HFFc6 (cell line): ENCODE data around the gene ECE1. TPM values are rescaled to one million over a fixed set of nuclear protein-coding genes. Genes with fewer than 3 reads are reported as not detected.

Source experiments
- DNase-seq: peaks from one replicate; pipeline ENCODE4 v3.0.0-alpha.2; 2018
- H3K27ac Mint-ChIP-seq: 2 replicates; pipeline ENCODE4 v1.8.0; 2020; ENCODE audit warnings: mild to moderate bottlenecking, mixed read lengths
- H3K27me3 Mint-ChIP-seq: 2 replicates; pipeline ENCODE4 v1.8.0; 2021; ENCODE audit warnings: mild to moderate bottlenecking, moderate library complexity, mixed read lengths; ENCODE audit not compliant: insufficient read depth
- H3K36me3 Mint-ChIP-seq: 2 replicates; pipeline ENCODE4 v1.8.0; 2021; ENCODE audit warnings: low read depth, mixed read lengths
- H3K4me1 Mint-ChIP-seq: 2 replicates; pipeline ENCODE4 v1.8.0; 2020; ENCODE audit warnings: low read depth, mixed read lengths
- H3K4me3 Mint-ChIP-seq: 2 replicates; pipeline ENCODE4 v1.8.0; 2020; ENCODE audit warnings: mild to moderate bottlenecking, moderate library complexity, mixed read lengths
- H3K9me3 Mint-ChIP-seq: 2 replicates; pipeline ENCODE4 v1.8.0; 2020; ENCODE audit warnings: mild to moderate bottlenecking, mixed read lengths
- total RNA-seq, 6 experiments: library from RNA; stranded (reverse); fragmentation: NEBNext Ultra II Directional; extraction: Animal tissue kit (Norgen Biotek cat#: 25700); gene quantifications; 2 replicates in 1 of 6; 3 replicates in 5 of 6; pipeline ENCODE4 v1.2.3, GENCODE V29; 2021
- TF ChIP-seq, protein P1 (sequence below): fragments of 200-600 bp; sonication (generic); IDR thresholded peaks from 2 replicates; pipeline ENCODE4 v1.5.0; 2021; ENCODE audit warnings: antibody characterized with exemption, mild to moderate bottlenecking

Gene ECE1
- total RNA-seq, 6 experiments from 2014 or later, result 116 to 134 (median 124) TPM

DNA sequence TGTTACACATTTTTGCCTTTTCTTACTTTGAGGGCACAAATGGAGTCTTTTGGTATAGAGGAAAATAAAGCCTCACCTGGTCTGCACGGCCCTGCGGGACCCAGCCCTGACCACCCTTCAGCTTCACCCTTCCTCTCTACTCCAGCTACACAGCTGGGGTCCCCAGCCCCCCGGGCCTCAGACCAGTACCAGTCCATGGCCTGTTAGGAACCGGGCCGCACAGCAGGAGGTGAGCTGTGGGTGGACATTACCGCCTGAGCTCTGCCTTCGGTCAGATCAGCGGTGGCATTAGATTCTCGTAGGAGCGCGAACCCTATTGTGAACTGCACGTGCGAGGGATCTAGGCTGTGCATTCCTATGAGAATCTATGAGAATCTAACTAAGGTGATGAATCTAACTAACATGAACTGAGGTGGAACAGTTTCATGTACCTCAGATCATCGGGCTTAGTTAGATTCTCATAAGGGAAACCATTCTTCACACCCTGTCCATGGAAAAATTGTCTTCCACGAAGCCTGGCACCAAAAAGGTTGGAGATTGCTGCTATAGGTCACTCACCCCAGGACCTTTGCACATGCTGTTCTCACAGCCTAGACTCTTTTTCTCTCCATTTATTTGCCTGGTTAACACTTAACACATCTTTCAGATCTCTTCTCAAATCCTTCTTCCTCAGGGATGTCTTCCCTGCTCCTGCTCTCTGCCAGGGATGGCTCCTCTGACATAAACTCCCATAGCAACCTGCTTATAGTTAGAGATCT lies 37.5 kb upstream of the ECE1 start:
- Mint-ChIP-seq H3K36me3 (peaks cover 5% of the 10 kb centered on the region), H3K27me3 (no peaks in the 10 kb centered on the region; the same call in 1 of the 2 replicates), H3K27ac (no peak overlapping the region), H3K4me1 (peaks cover 57% of the 10 kb centered on the region), H3K4me3 (no peak overlapping the region), H3K9me3 (no peaks in the 10 kb centered on the region)
- TF ChIP-seq, protein P1, sequence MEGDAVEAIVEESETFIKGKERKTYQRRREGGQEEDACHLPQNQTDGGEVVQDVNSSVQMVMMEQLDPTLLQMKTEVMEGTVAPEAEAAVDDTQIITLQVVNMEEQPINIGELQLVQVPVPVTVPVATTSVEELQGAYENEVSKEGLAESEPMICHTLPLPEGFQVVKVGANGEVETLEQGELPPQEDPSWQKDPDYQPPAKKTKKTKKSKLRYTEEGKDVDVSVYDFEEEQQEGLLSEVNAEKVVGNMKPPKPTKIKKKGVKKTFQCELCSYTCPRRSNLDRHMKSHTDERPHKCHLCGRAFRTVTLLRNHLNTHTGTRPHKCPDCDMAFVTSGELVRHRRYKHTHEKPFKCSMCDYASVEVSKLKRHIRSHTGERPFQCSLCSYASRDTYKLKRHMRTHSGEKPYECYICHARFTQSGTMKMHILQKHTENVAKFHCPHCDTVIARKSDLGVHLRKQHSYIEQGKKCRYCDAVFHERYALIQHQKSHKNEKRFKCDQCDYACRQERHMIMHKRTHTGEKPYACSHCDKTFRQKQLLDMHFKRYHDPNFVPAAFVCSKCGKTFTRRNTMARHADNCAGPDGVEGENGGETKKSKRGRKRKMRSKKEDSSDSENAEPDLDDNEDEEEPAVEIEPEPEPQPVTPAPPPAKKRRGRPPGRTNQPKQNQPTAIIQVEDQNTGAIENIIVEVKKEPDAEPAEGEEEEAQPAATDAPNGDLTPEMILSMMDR, result no peak
- no peak for DNase-seq

DNA sequence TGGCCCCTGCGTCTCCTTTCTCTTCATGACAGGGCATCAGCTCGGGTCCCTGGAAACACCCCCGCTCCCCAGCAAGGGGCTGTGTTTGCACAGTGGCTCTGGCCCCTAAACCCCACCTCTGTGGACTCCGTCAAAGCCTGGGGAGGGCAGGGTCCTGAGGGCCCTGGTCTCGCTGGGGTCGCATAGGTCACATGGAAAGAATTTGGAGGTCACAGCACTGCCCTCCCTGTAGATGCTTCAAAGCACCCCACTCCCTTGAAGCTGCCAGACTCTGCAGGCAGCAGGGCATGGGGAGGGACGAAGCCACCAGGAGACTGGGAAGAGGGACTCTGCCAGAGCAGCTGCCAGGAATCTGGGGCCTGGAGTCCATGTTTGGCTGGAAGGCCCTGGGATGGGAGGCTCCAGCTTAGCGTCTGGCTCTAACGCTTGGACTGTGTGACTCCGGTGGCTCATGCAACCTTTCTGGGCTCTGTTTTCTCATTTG lies 36.6 kb upstream of the ECE1 start:
- no peak for DNase-seq
- Mint-ChIP-seq H3K9me3 (no peaks in the 10 kb centered on the region), H3K4me3 (no peak overlapping the region), H3K27ac (no peak overlapping the region), H3K27me3 (no peaks in the 10 kb centered on the region; the same call in 1 of the 2 replicates), H3K4me1 (peaks cover 61% of the 10 kb centered on the region), H3K36me3 (peaks cover 5% of the 10 kb centered on the region)
- TF ChIP-seq, protein P1, result no peak

DNA sequence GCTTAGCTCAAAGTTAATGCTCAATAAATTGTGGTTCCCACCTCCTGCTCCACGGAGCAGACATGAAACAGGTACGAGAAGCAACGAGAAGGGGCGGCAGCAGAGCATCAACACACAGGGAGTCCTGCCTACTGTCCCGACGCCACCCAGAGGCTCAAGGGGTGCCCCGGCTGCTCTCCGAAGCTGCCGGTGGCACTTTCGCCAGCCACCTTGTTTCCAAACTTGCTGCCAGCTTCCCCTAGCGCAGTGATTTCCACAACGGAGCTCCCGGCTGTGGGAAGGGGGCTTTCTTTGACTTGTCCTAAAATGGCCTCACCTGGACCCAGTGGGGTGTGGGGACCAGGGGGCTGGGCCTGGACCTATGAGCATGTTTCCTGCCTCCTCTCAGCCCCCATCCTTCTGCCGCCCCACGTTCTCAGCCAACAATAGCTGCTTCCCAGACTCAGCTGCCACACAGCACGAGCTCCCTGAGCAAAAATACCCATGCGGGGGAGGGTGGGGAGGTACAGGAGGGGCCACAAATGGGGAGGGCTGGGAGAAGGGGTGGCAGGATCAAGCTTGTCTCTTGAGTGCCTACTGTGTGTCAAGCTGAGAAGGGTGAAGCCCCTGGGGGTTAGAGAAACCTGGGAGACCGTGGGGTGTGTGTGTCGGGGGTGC lies 35.6 kb upstream of the ECE1 start:
- DNase-seq, result no peak
- peaks cover 61% of the 10 kb centered on the region for H3K4me1 Mint-ChIP-seq
- no peak overlapping the region; the same call in 1 of the 2 replicates for H3K4me3 Mint-ChIP-seq
- no peaks in the 10 kb centered on the region for H3K9me3 Mint-ChIP-seq
- TF ChIP-seq, protein P1, result no peak
- H3K36me3 Mint-ChIP-seq, result peaks cover 5% of the 10 kb centered on the region
- H3K27ac Mint-ChIP-seq, result peak overlapping the region; percentile 96
- no peaks in the 10 kb centered on the region; the same call in 1 of the 2 replicates for H3K27me3 Mint-ChIP-seq

DNA sequence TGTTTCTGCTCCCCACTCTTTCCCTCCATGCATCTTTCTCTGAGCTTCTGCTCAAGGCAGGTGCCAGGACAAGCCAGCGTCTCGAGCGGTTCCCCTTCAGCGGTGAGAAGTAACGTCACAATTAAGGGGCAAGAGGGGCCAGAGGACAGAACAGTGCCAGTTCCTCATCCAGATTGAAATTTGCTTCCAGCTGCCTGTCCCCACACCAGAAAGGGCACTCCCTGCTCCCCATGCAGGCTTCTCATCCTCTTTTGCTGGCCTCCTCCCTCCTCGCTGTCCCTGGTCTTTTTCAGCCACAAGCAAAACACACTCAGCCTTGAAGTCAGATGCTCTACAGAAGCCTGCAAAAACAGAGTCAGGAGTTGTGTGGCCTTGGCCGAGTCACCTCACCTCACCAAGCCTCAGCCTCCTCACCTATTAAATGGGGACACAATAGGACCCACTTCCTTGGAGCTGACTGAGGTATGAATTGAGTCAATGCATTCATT lies 35.0 kb upstream of the ECE1 start:
- H3K9me3 Mint-ChIP-seq, result no peaks in the 10 kb centered on the region
- peaks cover 61% of the 10 kb centered on the region for H3K4me1 Mint-ChIP-seq
- no peaks in the 10 kb centered on the region; the same call in 1 of the 2 replicates for H3K27me3 Mint-ChIP-seq
- H3K4me3 Mint-ChIP-seq, result peak overlapping the region; percentile 74
- DNase-seq, result no peak
- peaks cover 5% of the 10 kb centered on the region for H3K36me3 Mint-ChIP-seq
- TF ChIP-seq, protein P1, result no peak
- peak overlapping the region; percentile 96 for H3K27ac Mint-ChIP-seq

DNA sequence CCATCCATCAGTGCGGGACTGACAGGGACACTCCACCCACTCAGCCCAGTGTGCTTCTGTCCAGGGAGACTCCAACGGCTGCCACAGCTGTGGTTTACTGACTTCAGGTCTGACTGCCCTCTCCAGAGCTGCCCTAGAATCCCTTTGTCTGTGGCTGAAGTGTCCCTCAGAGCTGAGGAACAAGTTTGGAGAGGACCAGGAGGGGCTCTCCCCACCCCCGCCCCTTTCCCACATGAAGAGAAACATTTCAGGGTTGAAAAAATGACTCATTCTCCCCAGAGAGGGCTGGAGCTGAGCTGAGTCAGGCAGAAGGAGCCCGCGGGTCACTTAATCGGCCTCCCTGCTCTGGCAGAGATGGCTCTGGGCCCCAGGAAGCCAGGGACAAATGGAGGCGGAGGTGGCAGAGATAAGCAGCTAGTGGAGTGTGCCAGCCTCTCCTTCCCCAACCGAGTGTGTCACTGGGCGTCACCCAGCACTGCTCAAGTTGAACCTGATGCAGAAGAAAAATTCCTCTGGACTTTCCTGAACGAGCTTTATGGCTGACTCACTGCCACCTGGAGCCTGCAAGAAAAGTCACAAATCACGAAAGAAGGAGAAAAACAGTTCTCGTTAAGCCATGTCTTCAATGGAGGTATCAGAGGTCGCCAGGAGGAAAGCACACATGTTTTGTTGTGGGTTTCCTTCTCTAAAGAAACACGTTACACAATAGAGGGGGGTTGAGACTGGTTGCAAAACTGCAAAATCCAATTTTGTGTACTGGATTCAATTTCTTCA lies 34.3 kb upstream of the ECE1 start:
- peaks cover 5% of the 10 kb centered on the region for H3K36me3 Mint-ChIP-seq
- DNase-seq, result peak; percentile 79
- peak overlapping the region; percentile 96 for H3K27ac Mint-ChIP-seq
- H3K9me3 Mint-ChIP-seq, result no peaks in the 10 kb centered on the region
- H3K4me3 Mint-ChIP-seq, result peak overlapping the region; percentile 74
- peaks cover 66% of the 10 kb centered on the region for H3K4me1 Mint-ChIP-seq
- no peaks in the 10 kb centered on the region; the same call in 1 of the 2 replicates for H3K27me3 Mint-ChIP-seq
- TF ChIP-seq, protein P1, result no peak
